Fibroblast of mammary gland (primary cell): Measurements from ENCODE around the gene OR10J5.

Experiments
- DNase-seq: peaks from one replicate; pipeline ENCODE4 v3.0.0-alpha.2; 2010; ENCODE audit warnings: low read depth
- H3K4me3 ChIP-seq: 2 replicates; pipeline ENCODE4 v1.5.1; 2011; ENCODE audit warnings: low read depth, mild to moderate bottlenecking, low read length, moderate library complexity; ENCODE audit not compliant: control insufficient read depth
- TF ChIP-seq, protein P1 (sequence below): conservative IDR thresholded peaks from 2 replicates; pipeline ENCODE4 v1.5.1; 2011; ENCODE audit warnings: low read depth, low read length, inconsistent platforms; ENCODE audit not compliant: control insufficient read depth, insufficient read depth

The OR10J5 gene

DNA sequence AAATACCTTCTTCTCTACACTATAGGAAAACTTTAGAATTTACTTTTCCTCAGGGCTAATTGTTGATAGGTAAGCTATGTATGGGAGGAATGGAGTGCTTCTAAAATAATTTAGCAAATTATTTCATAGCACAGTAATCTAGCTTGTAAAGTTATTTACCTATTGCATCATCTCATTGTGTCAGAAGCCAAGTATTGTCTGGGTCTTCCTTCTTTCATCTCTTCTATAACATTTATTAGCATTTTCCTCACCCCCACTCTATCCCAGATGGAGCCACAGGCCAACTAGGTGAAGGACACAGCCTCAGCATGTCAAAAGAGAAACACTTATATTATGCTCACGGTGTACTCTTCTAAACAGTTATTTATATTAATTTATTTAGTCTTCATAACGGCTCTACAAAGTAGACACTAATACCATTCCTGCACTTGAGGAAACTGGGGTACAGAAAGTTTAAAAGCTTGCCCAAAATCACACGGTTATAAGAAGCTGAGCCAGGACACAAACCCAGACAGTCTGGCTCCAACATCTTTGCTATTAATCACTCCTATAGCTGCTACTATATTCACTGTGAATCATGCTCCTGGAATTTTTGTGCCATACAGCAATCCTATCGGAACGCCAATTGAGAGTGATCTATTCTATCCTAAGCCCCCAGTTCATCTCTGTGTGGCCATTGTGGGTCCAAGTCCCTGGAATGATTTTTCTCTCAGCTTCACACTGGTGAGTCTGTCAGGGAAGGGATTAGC lies 43.1 kb downstream of the OR10J5 start:
- TF ChIP-seq, protein P1, sequence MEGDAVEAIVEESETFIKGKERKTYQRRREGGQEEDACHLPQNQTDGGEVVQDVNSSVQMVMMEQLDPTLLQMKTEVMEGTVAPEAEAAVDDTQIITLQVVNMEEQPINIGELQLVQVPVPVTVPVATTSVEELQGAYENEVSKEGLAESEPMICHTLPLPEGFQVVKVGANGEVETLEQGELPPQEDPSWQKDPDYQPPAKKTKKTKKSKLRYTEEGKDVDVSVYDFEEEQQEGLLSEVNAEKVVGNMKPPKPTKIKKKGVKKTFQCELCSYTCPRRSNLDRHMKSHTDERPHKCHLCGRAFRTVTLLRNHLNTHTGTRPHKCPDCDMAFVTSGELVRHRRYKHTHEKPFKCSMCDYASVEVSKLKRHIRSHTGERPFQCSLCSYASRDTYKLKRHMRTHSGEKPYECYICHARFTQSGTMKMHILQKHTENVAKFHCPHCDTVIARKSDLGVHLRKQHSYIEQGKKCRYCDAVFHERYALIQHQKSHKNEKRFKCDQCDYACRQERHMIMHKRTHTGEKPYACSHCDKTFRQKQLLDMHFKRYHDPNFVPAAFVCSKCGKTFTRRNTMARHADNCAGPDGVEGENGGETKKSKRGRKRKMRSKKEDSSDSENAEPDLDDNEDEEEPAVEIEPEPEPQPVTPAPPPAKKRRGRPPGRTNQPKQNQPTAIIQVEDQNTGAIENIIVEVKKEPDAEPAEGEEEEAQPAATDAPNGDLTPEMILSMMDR, result no peak
- peak; percentile 45 for DNase-seq
- H3K4me3 ChIP-seq, result no peak overlapping the region
